Parathyroid adenoma (tissue), 2 donors: ENCODE results near the gene MGAT5B.

ENCODE experiments used
- H2AFZ ChIP-seq: fragments of 300-600 bp; sonication (generic); one replicate; pipeline ENCODE4 v1.7.0; 2017; ENCODE audit warnings: antibody characterized with exemption, mild to moderate bottlenecking
- H3K27ac ChIP-seq: fragments of 300-600 bp; sonication (generic); one replicate; pipeline ENCODE4 v1.7.0; 2017
- H3K27me3 ChIP-seq: fragments of 300-600 bp; sonication (generic); one replicate; pipeline ENCODE4 v1.7.0; 2017; ENCODE audit warnings: low read length; ENCODE audit not compliant: control insufficient read depth, insufficient read depth
- H3K36me3 ChIP-seq: fragments of 300-600 bp; sonication (generic); one replicate; pipeline ENCODE4 v1.7.0; 2017; ENCODE audit warnings: low read length; ENCODE audit not compliant: control insufficient read depth, insufficient read depth
- H3K4me1 ChIP-seq: fragments of 300-600 bp; sonication (generic); one replicate; pipeline ENCODE4 v1.7.0; 2017; ENCODE audit warnings: control low read depth
- H3K4me2 ChIP-seq: fragments of 300-600 bp; sonication (generic); one replicate; pipeline ENCODE4 v1.7.0; 2017; ENCODE audit warnings: low read length
- H3K4me3 ChIP-seq: fragments of 300-600 bp; sonication (generic); one replicate; pipeline ENCODE4 v1.7.0; 2017; ENCODE audit warnings: low read depth, low read length
- H3K79me2 ChIP-seq: fragments of 300-600 bp; sonication (generic); one replicate; pipeline ENCODE4 v1.7.0; 2017; ENCODE audit warnings: control low read depth
- H3K9ac ChIP-seq: fragments of 300-600 bp; sonication (generic); one replicate; pipeline ENCODE4 v1.7.0; 2017; ENCODE audit warnings: mild to moderate bottlenecking
- H3K9me3 ChIP-seq: fragments of 300-600 bp; sonication (generic); one replicate; pipeline ENCODE4 v1.7.0; 2017; ENCODE audit warnings: low read length; ENCODE audit not compliant: control insufficient read depth
- CTCF ChIP-seq: fragments of 300-600 bp; sonication (generic); IDR thresholded peaks from one replicate; pipeline ENCODE4 v1.7.0; 2017; ENCODE audit warnings: antibody characterized with exemption, mild to moderate bottlenecking
- donor health status: primary hyperparathyroidism.

Gene MGAT5B, protein sequence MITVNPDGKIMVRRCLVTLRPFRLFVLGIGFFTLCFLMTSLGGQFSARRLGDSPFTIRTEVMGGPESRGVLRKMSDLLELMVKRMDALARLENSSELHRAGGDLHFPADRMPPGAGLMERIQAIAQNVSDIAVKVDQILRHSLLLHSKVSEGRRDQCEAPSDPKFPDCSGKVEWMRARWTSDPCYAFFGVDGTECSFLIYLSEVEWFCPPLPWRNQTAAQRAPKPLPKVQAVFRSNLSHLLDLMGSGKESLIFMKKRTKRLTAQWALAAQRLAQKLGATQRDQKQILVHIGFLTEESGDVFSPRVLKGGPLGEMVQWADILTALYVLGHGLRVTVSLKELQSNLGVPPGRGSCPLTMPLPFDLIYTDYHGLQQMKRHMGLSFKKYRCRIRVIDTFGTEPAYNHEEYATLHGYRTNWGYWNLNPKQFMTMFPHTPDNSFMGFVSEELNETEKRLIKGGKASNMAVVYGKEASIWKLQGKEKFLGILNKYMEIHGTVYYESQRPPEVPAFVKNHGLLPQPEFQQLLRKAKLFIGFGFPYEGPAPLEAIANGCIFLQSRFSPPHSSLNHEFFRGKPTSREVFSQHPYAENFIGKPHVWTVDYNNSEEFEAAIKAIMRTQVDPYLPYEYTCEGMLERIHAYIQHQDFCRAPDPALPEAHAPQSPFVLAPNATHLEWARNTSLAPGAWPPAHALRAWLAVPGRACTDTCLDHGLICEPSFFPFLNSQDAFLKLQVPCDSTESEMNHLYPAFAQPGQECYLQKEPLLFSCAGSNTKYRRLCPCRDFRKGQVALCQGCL

GRCh38 chr17:76868176-76868668, at the start of gene MGAT5B:
MGAT5B (plus strand) TSS chr17:76868404; CDS start chr17:76869030, 626 bp downstream.
- peak within 1 kb of the TSS; percentile 64 for H2AFZ ChIP-seq
- H3K4me3 ChIP-seq, result no peak within 1 kb of the TSS
- no peak within 1 kb of the TSS for H3K27ac ChIP-seq
- H3K79me2 ChIP-seq, result no peaks in the 10 kb centered on the region
- no peaks in the 10 kb centered on the region for H3K36me3 ChIP-seq
- no peak within 1 kb of the TSS for H3K9ac ChIP-seq
- H3K27me3 ChIP-seq, result no peaks in the 10 kb centered on the region
- peaks cover 5% of the 10 kb centered on the region for H3K4me1 ChIP-seq
- TF ChIP-seq CTCF, result peak; percentile 61
- H3K9me3 ChIP-seq, result no peaks in the 10 kb centered on the region
- peak within 1 kb of the TSS; percentile 21 for H3K4me2 ChIP-seq

GRCh38 chr17:76820039-76820438, 48.2 kb upstream of the MGAT5B start:
- no peak overlapping the region for H2AFZ ChIP-seq
- H3K4me3 ChIP-seq, result no peak overlapping the region
- no peak overlapping the region for H3K27ac ChIP-seq
- H3K79me2 ChIP-seq, result no peaks in the 10 kb centered on the region
- TF ChIP-seq CTCF, result no peak
- H3K4me2 ChIP-seq, result no peak overlapping the region
- no peaks in the 10 kb centered on the region for H3K9me3 ChIP-seq
- H3K4me1 ChIP-seq, result no peaks in the 10 kb centered on the region
- no peak overlapping the region for H3K9ac ChIP-seq
- H3K36me3 ChIP-seq, result no peaks in the 10 kb centered on the region
- no peaks in the 10 kb centered on the region for H3K27me3 ChIP-seq

DNA sequence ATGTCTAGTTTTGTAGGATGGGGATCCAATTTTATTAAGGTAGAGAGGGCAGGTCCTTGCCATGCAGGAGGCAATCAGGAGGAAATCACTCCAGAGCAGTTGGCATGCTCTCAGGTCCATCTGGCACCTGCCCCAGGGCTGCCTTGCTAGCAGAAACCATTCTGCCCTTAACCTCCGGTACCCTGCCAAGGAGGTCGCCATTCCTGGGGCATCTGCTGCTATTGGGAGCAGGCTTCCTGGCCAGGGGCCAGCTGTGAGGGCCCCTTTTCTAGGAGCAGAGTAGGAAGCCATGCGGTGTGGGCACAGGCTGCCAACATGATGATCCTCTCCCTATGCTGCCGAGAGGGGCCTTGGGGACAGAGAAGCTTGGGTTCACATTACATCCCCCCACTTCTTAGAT, 47.6 kb upstream of the MGAT5B start:
- H3K4me3 ChIP-seq, result no peak overlapping the region
- H3K79me2 ChIP-seq, result no peaks in the 10 kb centered on the region
- TF ChIP-seq CTCF, result no peak

GRCh38 chr17:76822184-76822778, 45.9 kb upstream of the MGAT5B start:
- H3K79me2 ChIP-seq, result no peaks in the 10 kb centered on the region
- no peak for TF ChIP-seq CTCF
- H3K9me3 ChIP-seq, result no peaks in the 10 kb centered on the region
- no peaks in the 10 kb centered on the region for H3K36me3 ChIP-seq
- no peaks in the 10 kb centered on the region for H3K27me3 ChIP-seq
- no peak overlapping the region for H3K4me2 ChIP-seq
- H2AFZ ChIP-seq, result no peak overlapping the region
- no peak overlapping the region for H3K9ac ChIP-seq
- H3K27ac ChIP-seq, result no peak overlapping the region
- no peak overlapping the region for H3K4me3 ChIP-seq
- H3K4me1 ChIP-seq, result no peaks in the 10 kb centered on the region

More for the DNA sequence above, 47.6 kb upstream of the MGAT5B start:
- Histone ChIP-seq H2AFZ (no peak overlapping the region), H3K36me3 (no peaks in the 10 kb centered on the region), H3K4me2 (no peak overlapping the region), H3K9ac (no peak overlapping the region), H3K9me3 (no peaks in the 10 kb centered on the region), H3K27ac (no peak overlapping the region), H3K27me3 (no peaks in the 10 kb centered on the region), H3K4me1 (no peaks in the 10 kb centered on the region)
